HepG2 (cell line): ENCODE results near the gene KRT3. TPM values are rescaled to one million over a fixed set of nuclear protein-coding genes. Genes with fewer than 3 reads are reported as not detected.

Experiments used
- ATAC-seq: fragments of 200-7000 bp; cut with Tn5 transposase; 3 replicates; pipeline ENCODE4 v1.9.1; 2020; ENCODE audit warnings: mild to moderate bottlenecking, moderate library complexity
- BruUV-seq: library from RNA; stranded (reverse); fragments of 400-500 nt; replicated peaks from 2 replicates; lab custom pipeline; 2021; lab: Mats Ljungman, UMichigan
- CTCF ChIA-PET: fragments of 300-600 bp; formaldehyde crosslinking; extraction: SDS; loops from one replicate; lab custom pipeline; 2021; ENCODE audit warnings: low total read pairs, inconsistent platforms, low intra/inter-chr PET ratio; lab: Yijun Ruan, JAX
- POLR2A ChIA-PET: fragments of 350-600 bp; sonication (Branson Sonifier 250); formaldehyde crosslinking; loops from one replicate; lab custom pipeline; 2020; ENCODE audit warnings: antibody characterized with exemption, inconsistent platforms; lab: Yijun Ruan, JAX
- DNase-seq: peaks from one replicate; pipeline ENCODE4 v3.0.0-alpha.2; 2015; ENCODE audit warnings: low spot score
- FAIRE-seq: peaks from 3 replicates; lab custom pipeline; 2011; peaks lifted over from hg19 to GRCh38; lab: Jason Lieb, UNC
- H2AFZ ChIP-seq: one replicate; pipeline ENCODE4 v1.6.1; 2011; ENCODE audit warnings: low read length, inconsistent platforms
- H3K27ac ChIP-seq: fragments of 300-600 bp; 3 replicates; pipeline ENCODE4 v1.8.0; 2011; ENCODE audit warnings: mixed run types, mild to moderate bottlenecking, mixed read lengths, low read length, inconsistent platforms; ENCODE audit not compliant: insufficient read depth; ENCODE audit errors: extremely low read length
- H3K27me3 ChIP-seq, 2 experiments: fragments of 200-600 bp in 1 of 2; 2 replicates in 1 of 2; 3 replicates in 1 of 2; pipeline versions ENCODE4 v1.6.0 to v1.8.0; 2011; ENCODE audit warnings: low read length in 2 of 2, mild to moderate bottlenecking in 2 of 2, moderate library complexity in 2 of 2, inconsistent platforms in 1 of 2; ENCODE audit not compliant: insufficient read depth in 2 of 2, control insufficient read depth in 1 of 2
- H3K36me3 ChIP-seq, 2 experiments: fragments of 200-600 bp in 1 of 2; replicated peaks in 1 of 2; 2 replicates in 1 of 2; 3 replicates in 1 of 2; pipeline versions ENCODE4 v1.5.1 to v1.8.0; 2011; ENCODE audit warnings: low read length in 2 of 2, inconsistent platforms in 1 of 2; ENCODE audit not compliant: insufficient read depth in 2 of 2, control insufficient read depth in 1 of 2
- H3K4me1 ChIP-seq: 2 replicates; pipeline ENCODE4 v1.5.1; 2012; ENCODE audit warnings: low read length, inconsistent platforms; ENCODE audit not compliant: insufficient read depth
- H3K4me2 ChIP-seq: 2 replicates; pipeline ENCODE4 v1.6.0; 2011; ENCODE audit warnings: low read depth, low read length, inconsistent platforms
- H3K4me3 ChIP-seq, 3 experiments: fragments of 200-600 bp in 1 of 3; sonication (generic), shearing (Covaris generic) in 1 of 3; replicated peaks in 1 of 3; 2 replicates each; pipeline ENCODE4 v1.5.1; 2011 to 2016; ENCODE audit warnings: low read length in 3 of 3, inconsistent platforms in 2 of 3, low read depth in 2 of 3, mild to moderate bottlenecking in 2 of 3, control low read depth in 1 of 3, mixed read lengths in 1 of 3; ENCODE audit not compliant: insufficient read depth in 1 of 3
- H3K79me2 ChIP-seq: one replicate; pipeline ENCODE4 v1.6.1; 2011; ENCODE audit warnings: low read length, inconsistent platforms; ENCODE audit not compliant: insufficient read depth
- H3K9ac ChIP-seq: 2 replicates; pipeline ENCODE4 v1.6.0; 2011; ENCODE audit warnings: mild to moderate bottlenecking, low read depth, low read length, inconsistent platforms; ENCODE audit not compliant: insufficient read depth
- H3K9me3 ChIP-seq: 2 replicates; pipeline ENCODE4 v1.5.1; 2012; ENCODE audit warnings: mild to moderate bottlenecking, low read length
- H4K20me1 ChIP-seq: 2 replicates; pipeline ENCODE4 v1.6.0; 2011; ENCODE audit warnings: inconsistent platforms, mild to moderate bottlenecking, low read length, moderate library complexity; ENCODE audit not compliant: insufficient read depth
- NFKBIZ ChIP-seq: IDR thresholded peaks from 2 replicates; pipeline ENCODE4 v1.6.1; 2018; ENCODE audit warnings: missing genetic modification reagents, missing compliant biosample characterization
- POLR2G ChIP-seq: fragments of 200-400 bp; formaldehyde crosslinking; IDR thresholded peaks from 2 replicates; pipeline ENCODE4 v1.6.1; 2018; ENCODE audit warnings: mild to moderate bottlenecking, low read depth, low read length, moderate library complexity
- WGBS: methylation state at CpG from one replicate; pipeline ENCODE4 v1.1.6; 2017; ENCODE audit warnings: low lambda C conversion rate; 5-methylcytosine and 5-hydroxymethylcytosine counted together
- in situ Hi-C: cut with HindIII; loops from 2 replicates; pipeline ENCODE4 v1.10.0; 2017; ENCODE audit warnings: low pct_unique_long_range_greater_than_20kb; ENCODE audit not compliant: extremely low pct_ligation_motif_present
- intact Hi-C: fragments of 100-400 bp; cut with micrococcal nuclease; formaldehyde crosslinking; loops from one replicate; pipeline ENCODE4 v1.10.0; 2022; ENCODE audit not compliant: unreplicated experiment
- polyA plus RNA-seq, 8 experiments: library from polyadenylated mRNA; depleted of rRNA in 3 of 8; stranded (reverse) in 7 of 8; unstranded in 1 of 8; fragments of >200 nt; fragmentation: Illumina TruSeq in 4 of 8; extraction: Trizol in 4 of 8; gene quantifications; 2 replicates each; pipeline versions ENCODE4 v1.2.1 to v1.2.3, GENCODE V29; 2011 to 2016; ENCODE audit warnings: low read depth in 4 of 8, missing spikeins in 1 of 8, mixed read lengths in 1 of 8; ENCODE audit not compliant: insufficient read depth in 1 of 8
- total RNA-seq, 5 experiments: library from RNA; depleted of rRNA; stranded (reverse); fragments of >200 nt; fragmentation: Illumina TruSeq; extraction: Trizol; gene quantifications; 2 replicates each; pipeline ENCODE4 v1.2.3, GENCODE V29; 2016; ENCODE audit warnings: low read depth in 1 of 5
- TF ChIP-seq, protein P1 (sequence below): sonication (generic); formaldehyde crosslinking; IDR thresholded peaks from 2 replicates; pipeline ENCODE4 v1.4.0; 2020; ENCODE audit warnings: missing genetic modification reagents

Gene KRT3
- total and polyA plus RNA-seq, 2 of the 13 experiments (the other 11 are each of a cell fraction or from before 2014, with no cell fraction given) = not detected

DNA sequence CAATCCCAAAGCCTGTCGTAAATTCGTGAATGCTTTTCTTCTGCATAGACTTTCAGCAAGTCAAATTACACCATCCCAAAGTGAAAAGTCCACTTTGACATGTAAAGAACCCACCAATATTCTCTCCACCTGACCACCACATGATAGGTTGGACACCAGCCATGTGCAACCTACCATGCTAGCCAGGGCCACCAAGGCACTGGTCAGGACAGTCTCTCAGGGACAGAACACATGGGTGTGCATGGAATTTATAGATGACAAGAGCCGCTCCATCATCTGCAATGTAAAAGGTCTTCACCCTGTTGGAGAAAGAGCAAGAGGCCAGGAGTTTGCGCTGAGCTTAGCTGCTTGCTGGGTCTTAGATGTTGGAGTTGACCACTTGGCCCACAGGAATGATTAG is 13.4 kb downstream of the KRT3 start:
- intact Hi-C loops (no loop called here), in situ Hi-C loops (no loop called here)
- no peaks in the 10 kb centered on the region for H3K9me3 ChIP-seq
- WGBS = 20% methylated on average over 4 of the region's 4 CpGs
- ATAC-seq (no peak), FAIRE-seq (no peak), DNase-seq (no peak)
- ChIA-PET POLR2A (no interaction called here), CTCF (no interaction called here)
- H4K20me1 ChIP-seq = no peaks in the 10 kb centered on the region
- H2AFZ ChIP-seq = no peak overlapping the region
- no peaks in the 10 kb centered on the region for H3K36me3 ChIP-seq
- TF ChIP-seq, protein P1, sequence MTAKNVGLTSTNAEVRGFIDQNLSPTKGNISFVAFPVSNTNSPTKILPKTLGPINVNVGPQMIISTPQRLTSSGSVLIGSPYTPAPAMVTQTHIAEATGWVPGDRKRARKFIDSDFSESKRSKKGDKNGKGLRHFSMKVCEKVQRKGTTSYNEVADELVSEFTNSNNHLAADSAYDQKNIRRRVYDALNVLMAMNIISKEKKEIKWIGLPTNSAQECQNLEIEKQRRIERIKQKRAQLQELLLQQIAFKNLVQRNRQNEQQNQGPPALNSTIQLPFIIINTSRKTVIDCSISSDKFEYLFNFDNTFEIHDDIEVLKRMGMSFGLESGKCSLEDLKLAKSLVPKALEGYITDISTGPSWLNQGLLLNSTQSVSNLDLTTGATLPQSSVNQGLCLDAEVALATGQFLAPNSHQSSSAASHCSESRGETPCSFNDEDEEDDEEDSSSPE (CRISPR knock-in tag) = no peak
- no peak overlapping the region for H3K27ac ChIP-seq
- no peaks in the 10 kb centered on the region for H3K79me2 ChIP-seq
- no TSS peak for BruUV-seq
- H3K4me2 ChIP-seq = no peak overlapping the region
- no peaks in the 10 kb centered on the region for H3K4me1 ChIP-seq
- no peak overlapping the region for H3K4me3 ChIP-seq
- peaks cover 0 to 7% of the 10 kb centered on the region in 2 experiments; a peak in 1 of 5 replicates for H3K27me3 ChIP-seq
- no peak overlapping the region for H3K9ac ChIP-seq

DNA sequence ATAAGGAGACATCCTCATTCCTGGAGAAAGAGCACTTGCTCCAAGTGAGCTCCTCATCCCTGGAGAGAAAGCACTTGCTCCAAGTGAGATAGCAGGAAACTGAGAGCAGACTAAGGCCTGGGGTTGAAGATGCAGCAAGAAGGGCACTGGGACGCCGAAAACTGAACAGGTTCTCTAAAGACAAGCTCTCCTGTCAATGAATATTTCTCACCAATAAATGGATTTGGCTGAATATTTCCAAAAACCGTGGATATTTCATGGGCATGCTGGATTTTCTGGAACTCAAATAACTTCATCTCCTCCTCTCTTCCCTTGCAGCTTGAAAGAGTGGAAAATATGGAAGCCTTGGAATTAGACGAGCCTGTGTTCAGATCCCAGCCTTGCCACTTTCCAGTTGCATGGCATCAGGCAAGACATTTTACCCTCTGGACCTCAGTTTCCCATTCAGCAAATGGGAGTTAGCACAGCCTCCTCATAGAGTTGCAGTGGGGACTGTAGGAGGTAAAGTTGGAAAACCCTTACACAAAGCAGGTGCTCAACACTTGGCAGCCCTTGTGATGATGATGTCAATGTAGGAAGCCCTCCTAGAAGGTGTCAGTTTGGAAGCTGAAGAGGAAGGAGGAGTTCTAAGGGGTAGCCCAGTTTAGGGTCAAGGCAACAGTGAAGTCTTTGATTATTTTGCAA is 14.4 kb downstream of the KRT3 start:
- BruUV-seq = no TSS peak
- POLR2A ChIA-PET = no interaction called here
- no peak for ATAC-seq
- no peak overlapping the region for H3K4me3 ChIP-seq
- H3K9ac ChIP-seq = no peak overlapping the region
- in situ Hi-C loops (no loop called here), intact Hi-C loops (no loop called here)
- H3K36me3 ChIP-seq = no peaks in the 10 kb centered on the region
- no peaks in the 10 kb centered on the region for H4K20me1 ChIP-seq
- no peak for DNase-seq
- peaks cover 0 to 9% of the 10 kb centered on the region in 2 experiments; a peak in 2 of 5 replicates for H3K27me3 ChIP-seq
- 2% methylated on average over 4 of the region's 4 CpGs for WGBS
- H3K79me2 ChIP-seq = no peaks in the 10 kb centered on the region
- H3K4me1 ChIP-seq = no peaks in the 10 kb centered on the region
- no peak overlapping the region for H2AFZ ChIP-seq
- H3K27ac ChIP-seq = no peak overlapping the region
- CTCF ChIA-PET = no interaction called here
- H3K4me2 ChIP-seq = no peak overlapping the region
- no peak for TF ChIP-seq NFKBIZ (CRISPR knock-in tag)
- no peak for TF ChIP-seq POLR2G
- no peaks in the 10 kb centered on the region for H3K9me3 ChIP-seq
- no peak for FAIRE-seq
